Fibroblast of villous mesenchyme (primary cell): ENCODE results near the gene DUSP1. TPM values are rescaled to one million over a fixed set of nuclear protein-coding genes. Genes with fewer than 3 reads are reported as not detected.

Experiments
- DNase-seq: peaks from one replicate; pipeline ENCODE4 v3.0.0-alpha.2; 2010; ENCODE audit warnings: low read depth
- H3K4me3 ChIP-seq: 2 replicates; pipeline ENCODE4 v1.5.1; 2011; ENCODE audit warnings: low read depth, mild to moderate bottlenecking, low read length
- CTCF ChIP-seq: IDR thresholded peaks from 2 replicates; pipeline ENCODE4 v1.5.1; 2012; ENCODE audit warnings: low read depth, mild to moderate bottlenecking, low read length; ENCODE audit not compliant: insufficient read depth
- total RNA-seq: library from RNA; depleted of rRNA; stranded (reverse); fragments of >200 nt; gene quantifications from 2 replicates; pipeline ENCODE4 v1.2.3, GENCODE V29; 2012

Gene DUSP1
- total RNA-seq, 1 donor = 246 TPM

- no peak overlapping the region for H3K4me3 ChIP-seq
- TF ChIP-seq CTCF = no peak
- no peak for DNase-seq
These were observed 39.3 kb downstream of the DUSP1 start for GRCh38 chr5:172731680-172732074.

- no peak for DNase-seq
- no peak for TF ChIP-seq CTCF
- no peak overlapping the region for H3K4me3 ChIP-seq
These were observed 39.9 kb downstream of the DUSP1 start for GRCh38 chr5:172730981-172731679.

GRCh38 chr5:172730222-172730621 is 40.8 kb downstream of the DUSP1 start:
- no peak for TF ChIP-seq CTCF
- DNase-seq = no peak

GRCh38 chr5:172729588-172729987 is 41.4 kb downstream of the DUSP1 start:
- no peak for DNase-seq
- H3K4me3 ChIP-seq = no peak overlapping the region
- TF ChIP-seq CTCF = no peak

More at GRCh38 chr5:172730222-172730621, 40.8 kb downstream of the DUSP1 start:
- H3K4me3 ChIP-seq = no peak overlapping the region

- no peak for DNase-seq
- H3K4me3 ChIP-seq = no peak overlapping the region
- no peak for TF ChIP-seq CTCF
These were observed 42.3 kb downstream of the DUSP1 start for GRCh38 chr5:172728481-172729241.

- no peak for TF ChIP-seq CTCF
- H3K4me3 ChIP-seq = no peak overlapping the region
- DNase-seq = no peak
These were observed 43.4 kb downstream of the DUSP1 start for GRCh38 chr5:172727551-172727950.
